ENCODE results near the gene ATG16L2. TPM values are rescaled to one million over a fixed set of nuclear protein-coding genes. Genes with fewer than 3 reads are reported as not detected.
"Not testable (repeated sequence)": the region's sequence is repeated elsewhere in the genome, so short reads cannot be mapped to it uniquely, and the experiment has no call there.

The ATG16L2 gene
- total RNA-seq, 1 donor from 2014 or later = 74.1 TPM

DNA sequence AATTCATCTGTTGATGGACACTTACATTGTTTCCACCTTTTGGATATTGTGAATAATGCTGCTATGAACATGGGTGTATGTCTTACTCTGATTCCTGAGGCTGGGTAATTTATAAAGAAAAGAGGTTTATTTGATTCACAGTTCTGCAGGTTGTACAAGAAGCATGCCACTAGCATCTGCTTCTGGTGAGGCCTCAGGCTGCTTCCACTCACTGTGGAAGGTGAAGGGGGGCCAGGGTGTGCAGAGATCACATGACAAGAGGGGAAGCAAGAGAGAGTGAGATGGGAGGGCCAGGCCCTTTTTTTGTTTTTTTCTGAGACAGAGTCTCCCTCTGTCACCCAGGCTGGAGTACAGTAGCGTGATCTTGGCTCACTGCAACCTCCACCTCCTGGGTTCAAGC lies 7.8 kb upstream of the ATG16L2 start:
- H3K27me3 Mint-ChIP-seq; intact Hi-C loops (cut with micrococcal nuclease); H3K4me3 Mint-ChIP-seq; DNase-seq; H3K27ac Mint-ChIP-seq; H3K9me3 Mint-ChIP-seq: not testable (repeated sequence)
- Mint-ChIP-seq H3K4me1 (peaks cover 12% of the 10 kb centered on the region), H3K36me3 (ENCODE audit: low read depth) (peaks cover 29% of the 10 kb centered on the region)

- intact Hi-C loops (cut with micrococcal nuclease) = no loop called here
- DNase-seq = no peak
- Mint-ChIP-seq H3K4me3 (no peak overlapping the region), H3K27ac (no peak overlapping the region), H3K4me1 (peaks cover 17% of the 10 kb centered on the region), H3K9me3 (no peaks in the 10 kb centered on the region), H3K27me3 (no peaks in the 10 kb centered on the region), H3K36me3 (ENCODE audit: low read depth) (peaks cover 35% of the 10 kb centered on the region)
Observed at GRCh38 chr11:72807021-72807693, 7.1 kb upstream of the ATG16L2 start.

GRCh38 chr11:72807792-72808191 lies 6.4 kb upstream of the ATG16L2 start:
- Mint-ChIP-seq H3K9me3 (no peaks in the 10 kb centered on the region), H3K27ac (no peak overlapping the region), H3K27me3 (no peaks in the 10 kb centered on the region), H3K4me1 (peaks cover 21% of the 10 kb centered on the region), H3K4me3 (no peak overlapping the region), H3K36me3 (ENCODE audit: low read depth) (peaks cover 35% of the 10 kb centered on the region)
- no peak for DNase-seq
- intact Hi-C loops (cut with micrococcal nuclease) = no loop called here

- intact Hi-C loops (cut with micrococcal nuclease) = no loop called here
- Mint-ChIP-seq H3K27ac (no peak overlapping the region), H3K27me3 (no peaks in the 10 kb centered on the region), H3K9me3 (no peaks in the 10 kb centered on the region), H3K4me1 (peaks cover 23% of the 10 kb centered on the region), H3K36me3 (ENCODE audit: low read depth) (peaks cover 40% of the 10 kb centered on the region), H3K4me3 (no peak overlapping the region)
- no peak for DNase-seq
Observed at GRCh38 chr11:72808331-72808798, 5.8 kb upstream of the ATG16L2 start.

- peak overlapping the region; percentile 79 for H3K4me3 Mint-ChIP-seq
- intact Hi-C loops (cut with micrococcal nuclease); H3K9me3 Mint-ChIP-seq; DNase-seq; H3K27me3 Mint-ChIP-seq: not testable (repeated sequence)
- peaks cover 38% of the 10 kb centered on the region for H3K36me3 Mint-ChIP-seq (ENCODE audit: low read depth)
- peaks cover 30% of the 10 kb centered on the region for H3K4me1 Mint-ChIP-seq
- peak overlapping the region; percentile 67 for H3K27ac Mint-ChIP-seq
Observed at GRCh38 chr11:72811686-72812085, 2.5 kb upstream of the ATG16L2 start.

DNA sequence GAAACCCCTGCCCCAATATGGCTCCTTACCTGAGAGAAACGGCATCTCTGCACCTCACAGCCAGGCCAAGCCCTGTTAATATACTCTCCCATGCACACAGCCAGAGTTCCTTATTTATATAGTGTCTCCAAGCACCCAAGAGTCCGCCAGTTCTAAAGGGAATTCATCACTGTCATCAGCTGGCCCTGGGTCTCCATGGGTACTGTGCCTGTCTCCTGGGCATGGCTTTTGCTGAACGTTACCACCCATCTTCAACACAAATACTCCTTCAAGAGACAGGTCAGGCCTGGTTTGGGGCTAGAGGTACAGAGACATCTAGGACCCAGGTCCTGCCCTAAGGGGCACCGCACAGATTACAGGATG lies 1.6 kb upstream of the ATG16L2 start:
- no peak for DNase-seq
- H3K4me1 Mint-ChIP-seq = peaks cover 34% of the 10 kb centered on the region
- H3K27ac Mint-ChIP-seq = peak overlapping the region; percentile 100
- no peaks in the 10 kb centered on the region for H3K27me3 Mint-ChIP-seq
- peak overlapping the region; percentile 92 for H3K4me3 Mint-ChIP-seq
- peaks cover 43% of the 10 kb centered on the region for H3K36me3 Mint-ChIP-seq (ENCODE audit: low read depth)
- intact Hi-C loops (cut with micrococcal nuclease) = no loop called here
- H3K9me3 Mint-ChIP-seq = no peaks in the 10 kb centered on the region

DNA sequence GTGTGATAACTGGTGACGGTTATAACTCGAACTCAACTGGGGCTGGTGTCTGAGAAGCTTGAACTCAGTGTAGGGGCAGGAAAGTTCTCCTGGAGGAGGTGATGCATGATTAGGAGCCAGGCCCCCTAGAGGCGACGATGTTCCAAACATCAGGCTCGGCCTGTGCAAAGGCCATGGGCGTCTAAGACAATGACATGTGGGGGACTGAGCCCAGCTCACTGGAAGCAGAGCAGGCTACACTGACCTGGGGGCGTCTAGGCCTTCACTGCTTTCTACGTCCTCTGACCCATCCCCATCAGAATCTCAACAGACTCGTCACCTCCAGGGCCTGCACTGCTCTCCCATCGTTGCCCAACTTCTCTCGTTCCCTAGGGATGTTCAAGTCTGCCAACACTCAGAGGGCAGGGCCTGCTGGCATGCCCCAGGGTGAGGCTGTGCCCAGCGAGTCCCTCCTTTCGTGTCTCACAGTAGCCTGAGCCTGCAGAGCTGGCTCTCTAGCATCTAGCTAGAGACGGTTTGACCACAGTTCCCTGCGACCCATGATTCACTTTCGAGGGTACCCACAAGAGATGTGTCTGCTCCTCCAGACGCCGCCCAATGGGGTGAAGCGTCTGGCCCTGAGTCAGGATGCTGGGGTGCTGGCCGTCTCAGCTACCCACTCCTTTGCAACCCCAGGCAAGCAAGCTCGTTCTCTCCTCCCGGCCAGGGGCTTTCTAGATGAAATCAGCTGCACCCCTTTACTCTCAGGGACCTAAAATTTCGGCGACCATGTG lies 1.1 kb upstream of the ATG16L2 start:
- H3K4me3 Mint-ChIP-seq = peak overlapping the region; percentile 92
- intact Hi-C loops (cut with micrococcal nuclease) = loop anchor here (1.0 kb wide), 3 partner anchors 20 to 88 kb away; no protein-coding TSS in a partner anchor

DNA sequence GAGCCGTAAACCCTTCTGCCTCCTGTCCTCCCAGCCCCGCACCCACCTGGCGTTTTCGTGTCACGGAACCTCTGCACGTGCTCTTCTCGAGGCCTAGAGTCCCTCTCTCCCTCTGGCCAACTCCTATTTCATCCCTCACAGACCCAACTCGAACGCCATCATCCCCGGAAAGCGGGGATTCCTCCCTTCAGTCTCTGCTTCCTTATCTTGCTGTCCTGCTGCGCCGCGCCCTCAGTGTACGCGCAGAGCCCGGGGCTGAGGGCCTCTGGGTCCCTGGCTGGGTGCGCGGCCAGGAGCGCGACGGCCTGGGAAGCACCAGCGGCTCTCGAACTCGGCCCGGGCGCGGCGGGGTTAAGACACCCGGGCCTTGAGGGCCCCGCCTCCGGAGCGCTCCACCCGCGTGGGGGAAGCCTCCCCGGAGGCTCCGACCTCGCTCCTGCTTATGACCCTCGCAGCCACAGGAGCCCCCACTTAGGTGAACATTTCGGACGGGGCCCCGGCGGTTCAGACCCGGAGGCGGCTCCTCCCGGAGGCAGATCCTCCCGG lies 398 bp upstream of the ATG16L2 start:
- peak overlapping the region; percentile 92 for H3K4me3 Mint-ChIP-seq
- peaks cover 38% of the 10 kb centered on the region for H3K4me1 Mint-ChIP-seq
- intact Hi-C loops (cut with micrococcal nuclease) = loop anchor here (1.0 kb wide), 5 partner anchors 21 to 328 kb away; partner anchors contain the start of gene FCHSD2
- peaks cover 48% of the 10 kb centered on the region for H3K36me3 Mint-ChIP-seq (ENCODE audit: low read depth)
- H3K27ac Mint-ChIP-seq = peak overlapping the region; percentile 100
- no peaks in the 10 kb centered on the region for H3K9me3 Mint-ChIP-seq
- H3K27me3 Mint-ChIP-seq = no peaks in the 10 kb centered on the region
- DNase-seq = no peak

More for the DNA sequence above, 1.1 kb upstream of the ATG16L2 start:
- Mint-ChIP-seq H3K27ac (peak overlapping the region; percentile 100), H3K36me3 (ENCODE audit: low read depth) (peaks cover 47% of the 10 kb centered on the region), H3K9me3 (no peaks in the 10 kb centered on the region), H3K27me3 (no peaks in the 10 kb centered on the region), H3K4me1 (peaks cover 38% of the 10 kb centered on the region)
- DNase-seq = peak; percentile 91

GRCh38 chr11:72815110-72815618 lies 953 bp downstream of the ATG16L2 start:
- H3K27ac Mint-ChIP-seq = peak overlapping the region; percentile 98
- H3K4me3 Mint-ChIP-seq = peak overlapping the region; percentile 92
- peaks cover 47% of the 10 kb centered on the region for H3K36me3 Mint-ChIP-seq (ENCODE audit: low read depth)
- intact Hi-C loops (cut with micrococcal nuclease) = loop anchor here (1.0 kb wide), 1 partner anchor 63 kb away; the partner anchor contains the start of gene ARAP1
- H3K9me3 Mint-ChIP-seq = no peaks in the 10 kb centered on the region
- H3K4me1 Mint-ChIP-seq = peaks cover 44% of the 10 kb centered on the region
- no peak for DNase-seq
- H3K27me3 Mint-ChIP-seq = no peaks in the 10 kb centered on the region

GRCh38 chr11:72816404-72816990 lies 2.3 kb downstream of the ATG16L2 start:
- H3K36me3 Mint-ChIP-seq (ENCODE audit: low read depth) = peaks cover 49% of the 10 kb centered on the region
- H3K27ac Mint-ChIP-seq = peak overlapping the region; percentile 98
- no peaks in the 10 kb centered on the region for H3K27me3 Mint-ChIP-seq
- H3K4me3 Mint-ChIP-seq = peak overlapping the region; percentile 92
- peaks cover 39% of the 10 kb centered on the region for H3K4me1 Mint-ChIP-seq
- DNase-seq = no peak
- intact Hi-C loops (cut with micrococcal nuclease) = no loop called here
- no peaks in the 10 kb centered on the region for H3K9me3 Mint-ChIP-seq

- peak overlapping the region; percentile 11 for H3K4me3 Mint-ChIP-seq
- no peaks in the 10 kb centered on the region for H3K27me3 Mint-ChIP-seq
- intact Hi-C loops (cut with micrococcal nuclease) = no loop called here
- no peak for DNase-seq
- H3K9me3 Mint-ChIP-seq = no peaks in the 10 kb centered on the region
- H3K4me1 Mint-ChIP-seq = peaks cover 29% of the 10 kb centered on the region
- peak overlapping the region; percentile 61 for H3K27ac Mint-ChIP-seq
- peaks cover 39% of the 10 kb centered on the region for H3K36me3 Mint-ChIP-seq (ENCODE audit: low read depth)
Observed at GRCh38 chr11:72817966-72818365, 3.8 kb downstream of the ATG16L2 start.

DNA sequence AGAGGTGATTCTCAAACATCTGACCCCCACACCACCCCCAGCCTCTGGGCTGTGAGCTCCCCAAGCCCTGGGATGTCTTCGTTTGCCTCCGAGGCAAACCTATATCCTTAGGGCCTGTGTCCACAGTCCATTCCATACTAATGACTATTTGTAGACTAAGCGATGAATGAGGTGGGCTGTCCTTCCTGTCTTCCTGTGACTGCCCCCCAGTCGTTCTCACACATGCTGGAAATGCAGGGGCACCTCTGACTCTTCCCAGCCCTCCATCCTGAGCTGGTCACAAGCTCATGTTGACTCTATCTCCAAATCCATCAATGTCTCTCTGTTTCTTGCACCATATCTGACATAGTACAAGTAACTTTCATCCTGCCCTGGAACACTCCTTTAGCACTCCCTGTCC lies 4.8 kb downstream of the ATG16L2 start:
- Mint-ChIP-seq H3K4me3 (no peak overlapping the region), H3K27ac (no peak overlapping the region), H3K27me3 (no peaks in the 10 kb centered on the region), H3K9me3 (no peaks in the 10 kb centered on the region), H3K36me3 (ENCODE audit: low read depth) (peaks cover 39% of the 10 kb centered on the region), H3K4me1 (peaks cover 25% of the 10 kb centered on the region)
- DNase-seq = no peak
- intact Hi-C loops (cut with micrococcal nuclease) = no loop called here

DNA sequence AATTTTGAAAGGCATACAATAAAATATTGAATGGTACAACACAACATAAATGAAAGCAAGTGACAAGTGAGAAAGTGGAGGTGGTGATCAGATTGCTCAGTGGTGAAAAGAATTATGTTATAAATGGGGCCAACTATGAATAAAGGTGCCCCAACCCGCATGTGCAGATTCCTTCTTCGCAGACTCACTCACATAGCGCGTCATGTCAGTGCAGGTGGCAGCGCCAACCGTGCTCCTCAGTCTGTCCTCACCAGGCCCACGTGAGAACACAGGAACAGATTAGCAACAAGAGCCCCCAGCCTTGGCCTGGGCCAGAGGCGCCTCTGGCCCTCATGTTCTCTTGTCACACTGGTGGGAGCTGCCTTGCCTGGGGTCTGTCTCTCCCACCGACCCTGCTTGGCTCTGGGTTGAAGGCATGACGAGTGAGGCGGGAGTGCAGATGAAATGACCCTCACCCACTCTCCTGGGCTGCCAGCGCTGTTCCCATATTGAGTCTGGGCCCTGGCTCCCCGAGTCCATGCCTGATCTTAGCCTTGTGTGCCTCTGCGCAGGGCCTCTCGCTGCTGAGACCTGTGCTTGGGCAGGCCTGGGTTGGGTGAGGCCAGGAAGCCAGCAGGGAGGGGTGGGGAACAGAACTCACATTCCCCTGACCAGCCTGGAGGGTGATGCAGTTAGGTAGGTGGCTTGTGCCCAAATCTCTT lies 6.4 kb downstream of the ATG16L2 start:
- intact Hi-C loops (cut with micrococcal nuclease) = no loop called here
- DNase-seq = no peak
- Mint-ChIP-seq H3K27me3 (no peaks in the 10 kb centered on the region), H3K4me1 (peaks cover 24% of the 10 kb centered on the region), H3K4me3 (no peak overlapping the region), H3K36me3 (ENCODE audit: low read depth) (peaks cover 47% of the 10 kb centered on the region), H3K9me3 (no peaks in the 10 kb centered on the region), H3K27ac (peak overlapping the region; percentile 56)

Measured in activated CD4-positive, alpha-beta T cell treated with anti-CD3 and anti-CD28 coated beads, Interleukin-2, amount 10 ng/mL, durations not matched to agents 24 days and 14 days (primary cell).